ENCODE results near the gene ZNF497. TPM values are rescaled to one million over a fixed set of nuclear protein-coding genes. Genes with fewer than 3 reads are reported as not detected.

The ZNF497 gene
- total and polyA plus RNA-seq, 2 of the 13 experiments (the other 11 are each of a cell fraction or from before 2014, with no cell fraction given), result 1.5 to 1.9 TPM

GRCh38 chr19:58362272-58362994 lies at the start of gene ZNF497 (continued):
- TF ChIP-seq THAP8 (CRISPR knock-in tag; IDR thresholded peaks at IDR 0.05; ENCODE audit: borderline replicate concordance) (no peak; the same call in 1 of the 2 replicates), ZNF275 (CRISPR knock-in tag; IDR thresholded peaks at IDR 0.05; ENCODE audit: borderline replicate concordance) (peak; percentile 58; the same call in 1 of the 2 replicates), REL (CRISPR knock-in tag; conservative IDR thresholded peaks at IDR 0.05) (peak; percentile 73; the same call in 1 of the 2 replicates), HNF1B (CRISPR knock-in tag; IDR thresholded peaks at IDR 0.05) (peak; percentile 37; the same call in 1 of the 2 replicates), RFXANK (CRISPR knock-in tag; IDR thresholded peaks at IDR 0.05) (no peak), TCF12 (IDR thresholded peaks at IDR 0.05) (no peak), TCF12 (CRISPR knock-in tag; IDR thresholded peaks at IDR 0.05) (peak; percentile 21; the same call in 1 of the 2 replicates), ATF3 (CRISPR knock-in tag; IDR thresholded peaks at IDR 0.05) (no peak; the same call in 1 of the 2 replicates), ZNF543 (CRISPR knock-in tag; IDR thresholded peaks at IDR 0.05) (no peak), THAP7 (CRISPR knock-in tag; IDR thresholded peaks at IDR 0.05) (0 out of 2 replicates have a peak, but pooled peaks have one; percentile 25), RORA (CRISPR knock-in tag; IDR thresholded peaks at IDR 0.05) (no peak), RAD21 (CRISPR knock-in tag; IDR thresholded peaks at IDR 0.05) (0 out of 2 replicates have a peak, but pooled peaks have one; percentile 6), ZNF431 (CRISPR knock-in tag; IDR thresholded peaks at IDR 0.05; ENCODE audit: borderline replicate concordance, low read depth) (peak; percentile 16; the same call in 1 of the 2 replicates), ATF7-NPFF (CRISPR knock-in tag; IDR thresholded peaks at IDR 0.05; ENCODE audit: low read depth) (peak; percentile 79; the same call in 1 of the 2 replicates), EEA1 (CRISPR knock-in tag; IDR thresholded peaks at IDR 0.05; ENCODE audit: borderline replicate concordance) (no peak), ZNF577 (CRISPR knock-in tag; IDR thresholded peaks at IDR 0.05; ENCODE audit: borderline replicate concordance, low read depth) (no peak), FOXP1 (IDR thresholded peaks at IDR 0.05) (no peak), FOXP1 (CRISPR knock-in tag; IDR thresholded peaks at IDR 0.05) (no peak), MAFK (conservative IDR thresholded peaks at IDR 0.05 in 1 of 2, IDR thresholded peaks at IDR 0.05 in 1 of 2; ENCODE audit: low read length in 2 of 2) (no peak), MYNN (CRISPR knock-in tag; IDR thresholded peaks at IDR 0.05; ENCODE audit: low read depth) (peak; percentile 87), ZNF3 (CRISPR knock-in tag; IDR thresholded peaks at IDR 0.05) (no peak), MLLT10 (CRISPR knock-in tag; IDR thresholded peaks at IDR 0.05) (no peak), THYN1 (CRISPR knock-in tag; IDR thresholded peaks at IDR 0.05; ENCODE audit: borderline replicate concordance, low read depth) (no peak), NCOA1 (CRISPR knock-in tag; IDR thresholded peaks at IDR 0.05) (no peak), HIVEP1 (CRISPR knock-in tag; IDR thresholded peaks at IDR 0.05) (0 out of 2 replicates have a peak, but pooled peaks have one; percentile 1), ZBTB21 (CRISPR knock-in tag; IDR thresholded peaks at IDR 0.05) (no peak), SYNCRIP (IDR thresholded peaks at IDR 0.05; ENCODE audit: insufficient read depth, low read depth, low read length) (no peak)
